Stimulated activated CD4-positive, alpha-beta T cell treated with anti-CD3 and anti-CD28 coated beads, Interleukin-12 subunit alpha, Interleukin-12 subunit beta, amount 100 ng/mL, for 4 hours (primary cell): ENCODE results near the gene PIN4.
"Not testable (repeated sequence)": the region's sequence is repeated elsewhere in the genome, so short reads cannot be mapped to it uniquely, and the experiment has no call there.

ENCODE experiments used
- DNase-seq: peaks from one replicate; pipeline ENCODE4 v3.0.0-alpha.2; 2020

PIN4 gene

DNA sequence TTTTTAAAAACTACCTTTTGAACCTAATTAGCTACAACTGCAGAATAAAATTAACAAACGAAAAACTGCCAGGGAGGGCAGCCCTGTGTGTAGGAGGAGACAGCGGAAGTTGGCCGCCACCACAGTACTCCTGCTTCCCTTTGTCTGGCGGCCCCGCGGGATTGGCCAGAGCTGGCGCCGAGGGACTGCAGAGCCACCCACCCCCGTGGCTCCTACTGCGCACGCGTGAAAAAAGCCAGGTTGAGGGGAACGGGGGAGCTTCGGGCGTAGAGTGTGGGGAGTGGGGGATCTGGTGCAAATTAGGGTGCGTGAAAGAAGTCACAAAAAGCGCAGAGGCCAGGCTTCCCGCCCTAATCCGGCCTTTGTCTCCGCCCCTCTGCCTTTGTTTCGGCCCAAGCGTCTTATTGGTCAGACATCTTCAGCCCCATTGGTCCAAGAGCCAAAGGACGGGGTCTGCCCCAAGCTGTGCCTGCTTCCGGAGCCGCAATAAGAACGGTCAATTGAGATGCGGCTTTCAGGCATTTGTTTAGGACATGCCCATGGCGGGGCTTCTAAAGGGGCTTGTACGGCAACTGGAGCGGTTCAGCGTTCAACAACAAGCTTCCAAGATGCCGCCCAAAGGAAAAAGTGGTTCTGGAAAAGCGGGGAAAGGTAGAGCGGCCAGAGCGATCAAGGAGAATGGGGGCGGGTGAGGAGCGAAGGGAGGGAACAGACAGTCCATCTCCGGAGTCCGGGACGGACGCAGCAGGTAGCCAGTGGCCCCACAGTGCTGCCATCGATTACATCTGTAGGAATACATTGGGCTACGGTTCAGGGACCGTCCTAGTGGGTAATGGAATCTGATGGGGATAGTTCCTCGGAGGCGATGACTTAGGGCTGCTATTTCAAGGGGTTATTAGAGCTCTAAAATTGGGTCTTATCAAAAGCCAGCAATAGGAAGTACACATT lies at the start of gene PIN4:
TSS of gene PIN4 (plus strand) at position 580 of the 948 bp plus-strand sequence. CDS start at position 609, 29 bp downstream.
- DNase-seq = peak; percentile 71

DNA sequence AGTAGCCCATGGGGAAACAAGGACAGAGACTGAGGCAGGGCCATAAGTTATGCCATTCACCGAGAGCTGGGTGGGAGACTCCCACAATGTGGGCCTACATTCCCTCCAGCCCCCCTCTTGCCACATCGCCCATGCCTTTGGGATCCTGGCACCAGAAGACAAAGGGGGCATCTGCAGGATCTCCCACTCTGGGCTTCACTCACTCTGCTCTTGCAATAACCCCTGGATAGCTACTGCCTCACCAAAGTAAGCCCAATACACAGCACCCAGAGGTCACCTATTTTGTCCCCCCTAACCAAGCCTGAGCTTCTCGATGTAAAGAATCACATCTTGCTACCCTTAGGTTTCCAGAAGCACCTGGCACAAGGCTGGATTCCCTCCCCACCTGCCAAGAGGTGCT lies 49.1 kb upstream of the PIN4 start:
- no peak for DNase-seq

DNA sequence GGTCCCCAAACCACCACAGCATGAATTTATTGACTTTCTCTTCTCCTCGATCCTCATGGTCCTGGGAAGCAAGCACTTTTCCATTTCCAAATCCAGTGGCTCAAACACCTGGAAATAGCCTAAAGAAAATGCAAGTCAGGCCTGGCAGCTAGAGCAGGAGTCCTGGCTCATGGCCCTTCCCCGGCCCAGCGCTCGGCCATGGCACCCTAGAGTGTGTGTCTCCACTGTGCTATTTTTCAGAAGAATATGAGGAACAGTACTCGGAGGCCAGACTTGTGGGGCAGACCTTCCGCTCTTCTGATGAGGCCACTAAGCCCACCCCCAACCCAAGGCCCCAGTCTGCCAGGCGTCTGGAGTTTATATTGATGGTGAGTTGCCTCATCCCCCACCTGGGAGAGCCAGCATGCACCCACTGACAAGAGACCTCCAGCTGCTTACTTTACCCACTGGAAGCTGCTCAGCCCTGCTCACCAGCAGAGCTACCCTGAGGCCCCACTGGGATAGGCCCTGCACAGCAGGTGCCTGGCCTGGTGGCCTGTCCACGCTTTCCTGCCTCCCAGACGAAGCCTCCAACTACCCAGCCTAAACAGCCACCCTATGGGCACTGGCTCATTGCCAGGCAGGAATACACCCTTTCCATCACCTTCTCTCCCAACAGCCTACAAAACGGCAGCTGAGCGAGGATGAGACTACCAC lies 47.6 kb upstream of the PIN4 start:
- DNase-seq = no peak

DNA sequence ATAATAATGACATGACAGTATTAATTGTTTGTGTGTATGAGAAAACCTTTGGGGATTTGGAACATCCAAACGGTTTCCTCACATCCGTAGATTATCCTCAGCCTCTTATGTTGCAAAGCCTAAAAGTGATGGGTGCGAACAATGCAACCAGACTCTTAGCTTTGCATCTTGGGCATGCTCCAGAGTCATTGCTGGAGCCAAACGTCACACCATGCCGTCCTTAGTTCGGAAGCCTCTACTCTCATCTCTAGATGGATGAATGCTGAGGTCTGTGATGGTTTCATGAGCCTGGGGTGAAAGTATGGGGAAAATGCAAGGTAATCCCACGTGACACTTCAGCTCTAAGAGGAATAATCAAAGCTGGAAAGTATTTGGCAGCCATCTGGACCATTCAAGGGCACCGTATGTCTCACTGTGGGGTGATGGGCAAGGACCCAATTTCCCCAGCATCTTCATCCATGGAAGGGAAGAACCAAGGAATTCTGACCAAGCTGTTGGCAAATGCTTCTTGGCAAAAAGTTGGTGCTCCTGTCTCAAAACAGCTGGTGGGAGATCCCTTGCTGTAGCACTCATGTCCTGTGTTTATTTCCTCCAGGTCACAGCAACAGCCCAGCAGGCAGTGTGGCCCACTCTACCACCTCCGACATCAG lies 43.6 kb upstream of the PIN4 start:
- no peak for DNase-seq

DNA sequence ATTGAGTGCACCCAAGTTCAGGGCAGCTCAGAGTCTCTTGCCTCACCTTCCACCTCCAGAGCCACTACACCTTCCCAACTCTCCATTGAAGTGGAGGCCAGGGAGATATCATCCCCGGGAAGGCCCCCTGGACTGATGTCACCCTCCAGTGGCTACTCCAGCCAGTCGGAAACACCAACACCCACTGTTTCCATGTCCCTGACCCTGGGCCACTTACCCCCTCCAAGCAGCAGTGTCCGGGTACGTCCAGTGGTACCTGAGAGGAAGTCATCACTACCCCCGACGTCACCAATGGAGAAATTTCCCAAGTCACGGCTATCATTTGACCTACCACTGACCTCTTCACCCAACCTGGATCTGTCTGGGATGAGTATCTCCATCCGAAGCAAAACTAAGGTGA lies 42.0 kb upstream of the PIN4 start:
- DNase-seq = no peak

DNA sequence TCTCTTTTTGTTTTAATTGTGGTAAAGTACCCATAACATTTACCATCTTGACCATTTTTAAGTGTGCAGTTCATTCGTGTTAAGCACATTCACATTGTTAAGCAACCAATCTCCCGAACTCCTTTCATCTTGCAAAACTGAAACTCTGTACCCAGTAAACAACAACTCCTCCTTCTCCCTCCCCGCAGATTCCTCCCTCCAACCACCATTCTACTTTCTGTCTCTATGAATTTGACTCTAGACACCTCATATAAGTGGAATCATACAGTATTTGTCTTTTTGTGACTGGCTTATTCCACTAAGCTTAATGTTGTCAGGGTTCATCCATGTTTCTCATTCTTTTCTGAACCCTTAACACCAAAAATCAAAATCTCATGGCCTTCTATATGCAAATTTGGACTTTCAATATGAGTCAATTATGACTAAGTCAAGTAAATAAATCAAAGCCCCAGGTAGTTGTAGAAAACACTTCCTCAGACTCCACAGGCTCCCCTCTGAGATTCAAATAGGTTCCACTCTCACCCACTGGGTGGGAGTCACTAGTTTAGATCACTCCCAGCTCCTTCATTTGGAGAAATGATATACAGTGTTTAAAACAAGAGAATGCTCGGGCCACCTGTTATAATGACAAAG lies 40.1 kb upstream of the PIN4 start:
- DNase-seq = no peak

DNA sequence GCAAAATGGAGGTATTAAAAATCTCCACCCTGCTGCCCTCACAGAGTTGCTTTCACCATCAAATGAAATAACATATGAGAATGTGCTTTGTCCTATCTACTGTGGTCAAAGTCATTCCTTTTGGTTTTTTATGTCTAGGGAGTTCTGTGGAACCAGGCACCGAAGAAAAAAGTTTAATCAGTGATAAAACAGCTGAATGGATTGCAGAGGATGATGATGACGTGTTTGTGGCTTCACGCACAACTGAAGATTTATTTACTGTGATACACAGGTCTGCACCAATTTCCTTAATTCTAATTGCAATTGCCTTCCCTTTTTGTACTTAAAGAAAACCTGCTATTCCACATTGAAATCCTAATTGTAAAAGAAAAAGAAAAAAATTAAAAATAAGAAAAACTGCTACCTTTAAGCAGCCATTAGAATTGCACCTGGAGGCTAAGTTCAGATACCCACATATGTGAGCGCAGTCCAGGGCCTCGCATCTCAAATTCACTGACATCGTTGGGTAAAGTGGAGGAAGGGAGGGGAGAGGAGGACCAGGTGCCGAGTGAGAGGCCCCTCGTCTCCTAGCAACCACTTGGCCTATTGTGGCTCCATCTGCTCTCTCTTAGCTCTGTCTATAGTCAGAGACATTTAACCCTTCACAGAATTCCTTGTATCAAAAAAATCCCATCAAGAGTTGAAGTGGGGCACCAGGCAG lies 39.3 kb upstream of the PIN4 start:
- no peak for DNase-seq

DNA sequence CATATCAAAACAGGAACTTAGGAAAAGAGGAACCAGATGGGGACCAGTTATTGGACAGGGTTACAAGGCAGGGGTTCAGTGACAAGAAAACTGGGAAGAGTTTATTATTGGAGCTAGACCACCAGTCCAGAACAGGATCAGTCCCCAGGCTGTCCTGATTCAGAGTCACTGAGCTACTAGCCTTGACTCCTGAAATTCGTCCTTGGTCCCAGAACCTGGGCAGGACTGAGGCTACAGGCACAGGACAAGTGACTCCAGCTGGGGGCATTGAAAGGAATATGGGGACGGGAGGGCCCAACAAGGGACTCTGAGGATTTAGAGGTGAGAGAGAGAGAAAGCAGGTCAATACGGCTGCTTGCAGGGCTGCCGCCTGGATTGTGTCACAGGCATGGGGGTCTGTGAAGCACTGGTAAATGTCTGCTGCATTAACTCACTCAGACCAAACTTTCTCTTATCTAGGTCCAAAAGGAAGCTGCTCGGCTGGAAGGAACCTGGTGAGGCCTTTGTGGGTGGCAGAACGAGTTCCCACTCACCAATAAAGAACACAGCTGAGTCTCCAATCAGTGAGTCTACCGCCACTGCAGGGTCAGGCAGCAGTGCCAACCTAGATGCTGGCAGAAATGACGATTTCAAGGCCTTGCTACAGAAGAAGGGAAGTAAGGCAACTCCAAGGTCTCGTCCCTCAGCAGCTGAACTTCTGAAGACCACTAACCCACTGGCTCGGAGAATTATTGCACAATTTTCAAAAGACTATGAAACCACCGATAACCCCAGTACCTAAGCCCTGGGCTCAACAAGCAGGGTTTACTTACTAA lies 38.6 kb upstream of the PIN4 start:
- no peak for DNase-seq

DNA sequence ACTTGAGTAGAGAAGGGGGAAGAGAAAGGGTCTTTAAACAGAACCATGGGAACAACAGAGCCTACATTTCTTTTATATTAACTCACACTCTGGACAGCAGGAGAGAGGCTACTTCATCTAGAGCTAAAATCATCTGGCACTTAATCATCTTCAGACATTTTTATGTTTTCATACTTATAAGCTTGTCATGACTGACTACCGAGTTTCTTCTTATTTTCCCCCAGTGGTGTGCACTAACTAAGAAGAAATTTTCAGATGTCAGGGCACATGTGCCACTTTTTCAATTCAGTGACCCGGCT lies 38.0 kb upstream of the PIN4 start:
- no peak for DNase-seq

DNA sequence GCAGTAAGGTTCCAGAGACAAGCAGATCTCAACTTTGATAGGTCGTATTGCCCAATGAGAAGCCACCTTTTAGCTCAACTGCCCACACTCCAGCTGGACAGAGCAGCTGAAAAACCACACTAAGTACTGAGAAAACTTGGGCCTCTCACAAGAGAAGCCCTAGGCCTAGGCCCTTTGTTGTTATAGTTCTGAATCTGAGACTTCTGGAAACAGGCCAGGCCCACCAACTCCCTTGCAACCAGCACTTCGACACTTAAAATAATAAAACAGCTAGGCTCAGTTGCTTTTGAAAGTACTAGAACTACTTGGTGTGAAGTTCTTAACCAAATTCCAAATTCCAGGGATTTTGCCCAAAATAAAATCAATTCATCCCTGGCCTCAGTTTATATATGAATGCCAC lies 36.4 kb upstream of the PIN4 start:
- DNase-seq = no peak

DNA sequence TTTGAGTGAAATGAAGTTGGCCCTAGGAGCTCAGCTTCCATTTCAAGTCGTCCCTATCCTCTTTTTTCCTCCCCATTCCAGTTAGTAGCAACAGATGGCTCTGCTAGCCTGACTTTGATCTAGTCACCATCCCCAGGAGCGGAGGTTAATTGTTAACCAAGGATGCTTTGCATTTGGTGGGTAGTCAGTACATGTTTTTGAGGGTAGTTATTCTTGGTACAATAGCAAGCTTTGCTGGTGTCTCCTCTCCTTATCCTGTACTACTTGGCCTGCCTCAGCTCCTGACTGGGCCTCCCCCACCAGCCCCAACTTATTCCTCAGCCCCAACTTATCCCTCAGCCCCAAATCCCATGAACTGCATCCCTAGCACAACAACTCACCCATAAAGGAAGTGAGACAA lies 35.0 kb upstream of the PIN4 start:
- no peak for DNase-seq

DNA sequence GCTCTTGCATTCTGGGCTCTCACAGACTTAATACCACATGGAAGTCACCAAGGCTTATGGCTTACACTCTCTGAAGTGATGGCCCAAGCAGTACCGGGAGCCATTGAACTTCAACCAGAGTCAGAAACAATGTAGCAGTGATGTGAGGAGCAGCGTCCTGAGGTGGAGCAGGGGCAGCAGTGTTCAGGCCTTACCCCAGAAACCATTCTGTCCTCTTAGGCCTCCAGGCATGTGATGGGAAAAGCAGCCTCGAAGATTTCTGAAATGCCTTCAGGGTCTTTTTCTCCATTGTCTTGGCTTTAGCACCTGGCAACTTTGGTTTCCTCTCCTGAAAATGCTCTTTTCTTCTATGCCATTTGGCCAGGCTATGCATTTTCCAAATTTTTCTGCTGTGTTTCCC lies 22.8 kb upstream of the PIN4 start:
- no peak for DNase-seq

DNA sequence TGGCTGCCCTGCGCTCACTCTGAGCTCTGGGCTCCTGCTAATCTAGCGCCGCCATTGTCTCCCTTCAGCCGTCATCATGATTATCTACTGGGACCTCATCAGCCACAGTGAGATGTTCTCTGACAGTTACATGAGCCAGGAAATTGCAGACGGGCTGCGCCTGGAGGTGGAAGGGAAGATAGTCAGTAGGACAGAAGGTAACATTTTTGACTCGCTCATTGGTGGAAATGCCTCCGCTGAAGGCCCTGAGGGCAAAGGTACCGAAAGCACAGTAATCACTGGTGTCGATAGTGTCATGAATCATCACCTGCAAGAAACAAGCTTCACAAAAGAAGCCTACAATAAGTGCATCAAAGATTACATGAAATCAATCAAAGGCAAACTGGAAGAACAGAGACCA lies 21.8 kb upstream of the PIN4 start:
- DNase-seq = no peak

DNA sequence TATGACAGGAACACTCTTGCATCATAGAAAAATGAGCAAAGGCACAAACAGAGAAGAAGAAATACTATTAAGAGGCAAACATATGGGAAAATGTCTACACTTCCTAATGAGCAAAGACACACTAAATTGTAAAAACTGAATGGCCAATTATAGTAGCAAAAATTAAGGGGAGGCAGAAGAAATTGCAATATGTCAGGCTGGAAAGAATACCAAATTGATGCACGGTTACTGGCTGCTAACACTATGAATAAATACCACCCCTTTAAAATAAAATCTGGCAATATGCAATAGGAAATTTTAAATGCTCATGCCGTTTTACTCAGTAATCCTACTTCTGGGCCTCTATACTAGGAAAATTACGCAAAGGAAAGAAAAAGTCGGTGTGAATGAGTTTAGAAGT lies 16.0 kb upstream of the PIN4 start:
- DNase-seq = no peak

DNA sequence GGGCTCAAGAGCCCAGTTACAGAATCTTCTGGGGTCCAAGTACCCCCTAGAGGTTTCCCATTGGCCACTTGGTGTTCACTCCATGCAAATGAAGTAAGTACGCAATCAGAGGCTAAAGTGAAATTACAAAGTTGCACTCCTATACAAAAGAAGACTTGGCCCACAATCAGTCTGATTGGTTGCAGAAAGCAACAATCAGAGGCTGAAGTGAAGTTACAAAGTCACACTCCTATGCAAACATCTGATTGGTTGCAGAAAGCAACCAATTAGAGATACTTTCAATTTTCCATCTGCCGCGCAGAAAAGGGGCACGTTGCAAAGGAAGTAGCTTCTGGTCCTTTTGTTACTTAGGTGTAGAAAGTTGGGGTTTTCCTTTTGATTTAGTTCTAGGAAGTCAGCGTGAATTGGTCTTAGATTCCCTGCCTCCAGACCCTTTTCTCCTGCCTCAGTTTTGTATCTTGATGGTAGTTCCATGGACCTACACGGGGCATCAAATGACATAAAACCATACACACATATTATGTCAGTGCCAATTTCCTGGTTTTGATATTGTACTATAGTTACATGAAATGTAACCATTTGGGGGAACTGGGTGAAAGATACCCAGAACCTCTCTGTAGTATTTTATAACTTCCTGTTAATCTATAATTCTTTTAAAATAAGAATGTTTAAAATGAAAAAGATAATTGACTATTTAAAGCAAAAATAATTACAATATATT lies 12.4 kb upstream of the PIN4 start:
- DNase-seq = no peak

DNA sequence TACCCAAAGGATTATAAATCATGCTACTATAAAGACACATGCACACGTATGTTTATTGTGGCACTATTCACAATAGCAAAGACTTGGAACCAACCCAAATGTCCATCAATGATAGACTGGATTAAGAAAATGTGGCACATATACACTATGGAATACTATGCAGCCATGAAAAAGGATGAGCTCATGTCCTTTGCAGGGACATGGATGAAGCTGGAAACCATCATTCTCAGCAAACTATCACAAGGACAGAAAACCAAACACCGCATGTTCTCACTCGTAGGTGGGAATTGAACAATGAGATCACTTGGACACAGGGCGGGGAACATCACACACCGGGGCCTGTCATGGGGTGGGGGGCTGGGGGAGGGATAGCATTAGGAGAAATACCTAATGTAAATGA lies 5.3 kb upstream of the PIN4 start:
- DNase-seq = not testable (repeated sequence)

DNA sequence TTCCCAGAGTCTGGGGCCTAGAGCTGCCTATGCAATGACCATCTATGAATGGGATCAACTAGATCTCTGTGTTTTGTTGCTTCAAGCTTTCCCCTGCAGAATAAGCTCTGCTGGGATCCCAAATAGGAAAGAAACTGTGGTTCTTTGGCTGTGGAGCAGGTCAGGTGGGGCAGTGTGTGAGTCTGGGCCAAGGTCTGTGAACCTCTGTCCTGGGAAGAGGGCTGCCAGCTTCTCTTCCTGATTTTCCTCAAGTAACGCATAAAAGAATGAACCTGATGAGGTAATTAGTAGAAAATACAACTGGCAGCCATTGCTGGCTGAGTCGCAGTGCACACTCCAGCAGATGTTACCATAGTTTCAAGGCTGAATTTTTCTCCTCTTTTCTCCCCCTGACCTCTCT lies 4.6 kb upstream of the PIN4 start:
- no peak for DNase-seq

DNA sequence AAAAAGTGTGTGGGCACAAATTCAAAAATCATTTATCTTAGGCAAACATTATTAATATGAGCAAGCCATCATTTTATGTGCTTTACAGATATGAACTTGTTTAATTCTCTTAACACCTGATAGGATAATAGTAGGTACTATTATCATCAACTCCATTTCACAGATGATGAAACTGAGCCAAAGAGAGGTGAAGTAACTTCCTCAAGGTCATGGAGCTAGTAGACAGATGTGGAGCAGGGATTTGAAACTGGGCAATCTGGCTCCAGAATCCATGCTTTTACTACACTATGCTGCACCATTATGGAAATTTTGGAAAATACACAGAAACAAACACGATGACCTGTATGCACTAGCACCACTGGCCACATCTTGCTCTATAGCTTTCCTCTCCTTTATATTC lies 1.0 kb upstream of the PIN4 start:
- DNase-seq = no peak

DNA sequence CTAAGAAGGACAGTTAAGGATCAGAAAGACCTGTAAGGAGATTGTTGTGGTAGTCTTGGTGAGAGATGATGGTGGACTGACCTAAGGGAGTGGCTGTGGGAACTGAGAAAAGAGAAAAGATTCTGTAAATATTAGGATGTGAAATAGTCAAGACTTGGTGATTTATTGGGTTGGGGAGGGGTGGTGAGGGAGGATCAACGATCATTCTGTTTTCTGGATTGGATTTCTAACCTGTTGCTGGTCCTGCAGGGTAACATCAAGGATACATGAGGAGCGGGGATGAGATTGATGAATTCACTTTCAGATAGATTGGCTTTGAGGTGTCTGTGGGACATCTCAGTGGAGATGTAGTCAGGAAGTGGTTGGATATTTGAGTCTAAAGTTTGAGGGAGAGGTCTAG lies 1.4 kb downstream of the PIN4 start:
- DNase-seq = no peak

DNA sequence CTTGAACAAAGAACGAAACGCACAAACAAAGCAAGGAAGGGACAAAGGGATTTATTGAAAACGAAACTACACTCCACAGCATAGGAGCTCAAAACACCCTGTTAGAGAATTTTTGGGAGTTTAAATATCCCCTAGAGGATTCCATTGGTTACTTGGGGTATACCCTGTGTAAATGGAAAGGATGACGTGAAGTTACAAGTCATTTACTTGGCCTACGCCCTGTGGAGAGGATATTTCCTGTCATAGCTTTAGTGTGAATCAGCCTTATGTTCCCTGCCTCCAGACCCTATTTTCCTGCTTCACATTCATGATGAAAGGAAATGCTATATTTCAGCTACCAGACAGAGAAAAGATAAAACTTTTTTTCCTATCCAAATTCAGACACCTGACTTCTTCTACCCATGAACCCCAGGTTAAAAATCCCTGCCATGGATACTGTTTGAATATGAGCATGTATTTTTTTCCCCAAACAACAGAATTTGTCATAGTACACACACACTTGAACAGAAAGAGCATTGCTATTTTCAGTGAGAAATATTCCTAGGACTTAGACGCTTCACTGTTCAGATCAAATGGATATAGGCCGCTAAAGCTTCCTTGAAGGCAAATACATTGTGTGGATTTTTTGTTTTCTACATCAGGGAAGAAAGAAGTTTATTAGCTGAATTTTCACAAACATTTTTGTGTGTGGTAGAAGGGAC lies 20.4 kb downstream of the PIN4 start:
- DNase-seq = no peak
